GM21619 (cell line): Measurements from ENCODE around the gene MOB3B.

Source experiments
- ATAC-seq: cut with Tn5 transposase; IDR thresholded peaks from one replicate; pipeline ENCODE4 v1.9.1; 2021; ENCODE audit not compliant: unreplicated experiment

MOB3B gene

GRCh38 chr9:27369591-27369990, 160.0 kb downstream of the MOB3B start:
- ATAC-seq, result no peak

DNA sequence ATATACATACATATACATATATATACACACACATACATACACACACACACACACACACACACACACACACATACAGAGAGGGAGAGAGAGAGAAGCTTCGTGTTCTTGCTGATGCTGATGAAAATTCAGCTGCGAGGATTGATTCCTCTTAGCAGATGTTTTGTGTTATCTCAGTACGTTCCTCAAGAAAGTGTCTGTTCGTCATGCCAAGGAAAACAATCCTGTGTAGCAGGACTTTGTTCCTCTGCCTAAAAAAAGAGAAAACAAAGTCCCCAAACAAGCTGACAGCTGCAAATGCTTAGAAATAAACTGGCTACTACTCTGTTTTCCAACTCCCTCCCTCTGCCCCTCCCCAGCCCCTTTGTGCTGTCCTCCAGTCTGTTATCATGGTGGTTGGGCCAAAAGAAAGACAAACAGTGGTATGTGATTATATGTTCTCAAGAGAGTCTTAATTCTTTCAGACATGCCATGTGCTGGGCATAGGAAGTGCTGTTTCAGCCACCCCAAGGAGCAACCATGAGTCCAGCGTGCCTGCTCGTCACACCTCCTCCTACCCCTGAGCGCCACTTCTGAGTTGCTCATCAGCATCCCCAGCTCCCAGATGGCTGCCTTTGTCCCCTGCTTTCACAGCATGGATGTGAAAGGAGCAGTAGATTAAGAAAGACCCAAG, 161.2 kb downstream of the MOB3B start:
- ATAC-seq, result no peak

- no peak for ATAC-seq
These were observed 161.7 kb downstream of the MOB3B start for GRCh38 chr9:27367921-27368315.

DNA sequence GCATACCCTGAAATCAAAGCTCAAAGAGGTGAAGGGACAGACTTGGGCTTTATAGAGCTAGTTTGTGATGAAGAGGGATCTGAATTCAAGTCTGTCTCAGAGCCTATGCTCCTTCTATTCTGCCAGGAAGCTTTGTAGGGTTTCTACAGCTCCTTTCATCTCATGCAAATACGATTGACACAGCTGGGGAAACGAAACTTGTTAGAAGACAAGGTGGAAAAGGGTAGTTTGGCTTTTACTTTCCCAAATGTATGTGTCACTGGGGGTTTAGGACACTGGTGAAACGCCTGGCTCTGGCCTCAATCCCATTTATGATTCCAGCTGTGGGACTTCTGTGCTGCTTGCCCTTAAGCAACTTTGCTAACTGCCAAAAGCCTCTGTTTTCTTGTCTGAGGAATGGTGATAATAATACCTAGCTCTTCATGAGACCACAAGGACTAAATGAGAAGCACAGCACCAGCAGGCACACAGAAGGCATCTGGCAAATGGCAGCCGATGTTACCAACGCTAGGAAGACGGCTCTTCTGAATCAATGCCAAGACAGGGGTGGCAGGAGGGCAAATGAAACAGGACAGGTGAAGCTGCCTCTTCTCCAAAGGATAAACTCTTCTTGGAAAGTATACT, 162.3 kb downstream of the MOB3B start:
- ATAC-seq, result peak; percentile 68

DNA sequence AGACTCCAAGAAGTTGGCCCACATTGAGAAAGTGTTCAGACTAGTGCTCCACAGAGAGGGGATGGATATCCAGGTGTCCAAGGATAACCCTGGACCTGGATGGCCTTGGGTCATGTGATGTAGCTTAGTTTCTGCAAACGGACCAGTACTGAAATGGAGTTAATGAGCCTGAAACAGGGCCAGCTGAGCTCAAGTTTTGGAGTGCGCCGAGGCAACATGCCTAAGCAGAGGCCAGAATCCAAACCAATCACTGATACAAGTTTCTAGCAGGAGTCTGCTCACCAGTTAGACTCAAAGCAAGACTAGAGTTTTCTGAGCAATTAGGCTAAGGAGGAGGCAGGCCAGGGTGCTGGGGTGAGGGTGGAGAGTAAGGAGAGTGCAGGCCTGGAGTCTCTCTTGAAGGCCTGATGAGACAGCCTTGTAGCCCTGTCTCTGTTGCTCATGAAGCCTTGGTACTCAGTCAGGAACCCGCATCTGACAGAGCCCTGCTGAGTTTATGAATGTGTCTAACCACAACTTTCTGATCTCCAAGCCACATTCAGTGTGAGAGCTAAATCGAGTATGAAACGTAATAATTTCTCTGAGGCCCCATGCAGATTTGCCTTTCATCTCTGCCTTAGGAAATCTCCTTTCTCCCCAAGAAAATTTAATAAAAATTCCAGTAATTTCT, 163.8 kb downstream of the MOB3B start:
- ATAC-seq, result peak; percentile 84

DNA sequence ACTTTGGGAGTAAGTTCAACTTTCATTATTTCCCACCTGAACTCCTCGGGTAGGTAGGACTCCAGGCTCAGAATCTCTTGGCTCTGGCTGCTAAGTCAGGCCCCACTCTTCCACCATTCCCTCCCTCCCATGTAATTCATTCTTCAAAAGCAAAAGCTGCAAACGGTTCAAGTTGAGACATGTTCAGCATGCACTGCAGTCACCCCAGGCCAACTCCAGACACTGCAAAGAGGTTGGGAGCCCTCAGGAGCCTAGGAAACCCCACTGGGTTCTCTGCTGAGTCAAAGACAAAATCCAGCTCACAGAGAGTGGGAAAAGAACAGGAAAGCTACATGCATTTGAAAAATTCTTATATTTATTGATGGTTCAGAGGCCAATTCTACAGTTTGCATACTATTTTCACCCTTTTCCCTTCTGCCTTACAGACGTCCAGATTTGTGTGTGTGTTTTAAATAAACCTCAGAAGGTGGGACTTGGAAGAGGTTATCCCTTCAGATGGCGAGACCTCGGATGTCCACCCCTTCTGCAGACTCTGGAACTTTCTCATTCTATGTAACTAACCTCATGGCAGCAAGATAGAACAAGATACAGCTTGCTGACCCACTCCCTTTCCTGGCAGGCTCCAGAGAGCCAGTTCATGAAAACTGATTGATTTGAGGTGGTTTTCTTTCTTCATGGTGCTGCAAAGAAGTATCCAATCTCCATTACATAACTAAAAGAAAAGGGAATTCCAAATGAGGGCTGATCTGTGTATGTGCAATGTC, 167.0 kb downstream of the MOB3B start:
- no peak for ATAC-seq

DNA sequence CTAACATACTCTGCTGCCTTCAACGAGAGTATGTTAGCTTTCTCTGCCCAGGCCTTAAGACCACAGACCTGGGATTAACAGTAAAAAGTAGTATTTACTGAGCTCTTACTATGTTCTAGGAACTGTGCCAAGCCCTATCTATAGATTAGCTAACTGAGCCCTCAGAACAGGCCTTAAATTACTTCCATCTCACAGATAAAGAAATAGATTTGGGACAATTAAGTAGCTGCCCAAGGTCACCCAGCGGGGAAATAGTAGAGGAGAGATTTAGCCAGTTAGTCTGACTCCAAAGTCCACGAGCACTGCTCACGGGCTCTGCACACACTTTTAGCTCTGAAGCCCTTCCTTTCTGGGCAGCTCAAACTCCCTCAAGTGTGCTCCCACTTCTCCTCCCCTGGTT, 168.1 kb downstream of the MOB3B start:
- no peak for ATAC-seq

DNA sequence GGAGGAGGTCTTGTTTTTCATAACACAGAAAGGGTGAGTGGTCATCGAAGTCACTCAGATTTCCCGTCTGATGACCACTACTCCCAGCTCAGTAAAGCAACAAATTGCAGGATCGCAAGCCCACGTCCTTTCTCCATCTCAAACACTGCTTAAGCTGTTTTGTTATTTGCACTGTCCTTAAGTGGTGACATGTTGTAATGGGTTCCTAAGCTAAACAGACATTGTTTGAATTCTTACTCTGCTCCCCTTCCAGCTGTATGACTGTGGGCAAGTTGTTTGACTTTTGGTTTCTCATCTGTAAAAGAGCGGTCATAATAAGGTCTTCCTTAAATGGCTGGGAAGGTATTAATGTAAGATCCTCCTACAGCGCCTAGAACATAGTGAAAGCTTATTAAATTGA, 169.9 kb downstream of the MOB3B start:
- ATAC-seq, result no peak

DNA sequence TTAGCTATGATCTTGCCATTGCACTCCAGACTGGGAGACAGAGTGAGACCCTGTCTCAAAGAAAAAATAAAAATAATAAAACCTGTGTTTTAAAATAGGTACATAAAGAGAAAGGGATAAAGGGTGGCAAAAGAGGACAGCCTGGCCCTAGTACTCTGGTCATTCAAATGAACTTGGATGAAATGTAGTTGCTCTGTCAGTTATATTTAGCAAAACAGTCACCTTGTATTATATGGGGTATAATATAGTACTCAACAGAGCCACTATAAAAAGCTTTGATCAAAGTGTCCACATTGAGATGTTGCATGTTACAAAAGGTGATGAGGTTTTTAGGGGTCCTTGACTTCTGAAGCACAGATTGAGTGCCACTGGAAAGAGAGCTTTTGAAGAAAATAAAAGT, 171.6 kb downstream of the MOB3B start:
- no peak for ATAC-seq

DNA sequence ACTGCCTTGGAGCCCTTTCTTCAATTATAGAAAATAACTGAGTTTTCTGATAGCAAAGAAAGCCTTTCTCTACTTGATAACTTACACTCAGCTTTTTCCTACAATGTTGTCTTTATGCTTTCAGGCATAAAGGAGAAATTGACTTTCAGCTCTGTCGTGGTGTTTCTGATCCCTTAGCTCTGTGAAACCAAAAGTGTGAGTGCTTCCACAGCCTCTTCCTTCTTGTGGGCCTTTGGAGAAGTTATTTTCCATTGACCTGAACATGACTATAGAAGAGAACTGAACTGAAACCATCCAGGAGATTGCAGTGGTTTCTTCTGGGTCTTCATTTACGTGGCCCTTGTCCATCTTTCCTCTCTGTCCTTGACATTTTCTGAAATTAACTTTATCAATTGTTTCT, 173.2 kb downstream of the MOB3B start:
- ATAC-seq, result no peak

DNA sequence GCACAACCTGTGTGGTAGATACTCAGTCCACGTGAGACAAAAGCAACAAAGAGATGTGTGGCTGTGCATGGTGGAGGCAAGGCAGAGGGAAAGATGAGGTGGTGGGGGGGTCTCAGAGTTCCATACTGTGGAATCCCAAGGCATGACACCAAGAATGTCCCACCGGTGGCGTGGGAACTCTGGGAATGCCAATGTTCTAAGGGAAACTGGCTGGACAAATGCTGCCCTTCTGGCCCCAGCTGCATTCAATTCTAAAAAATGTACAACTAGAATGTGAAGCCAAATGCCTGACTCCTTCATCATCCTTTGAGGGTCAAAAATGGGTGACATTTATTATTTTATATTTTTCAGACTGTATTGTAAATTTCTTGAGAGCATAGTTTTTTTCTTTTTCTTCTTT, 174.4 kb downstream of the MOB3B start:
- ATAC-seq, result no peak

DNA sequence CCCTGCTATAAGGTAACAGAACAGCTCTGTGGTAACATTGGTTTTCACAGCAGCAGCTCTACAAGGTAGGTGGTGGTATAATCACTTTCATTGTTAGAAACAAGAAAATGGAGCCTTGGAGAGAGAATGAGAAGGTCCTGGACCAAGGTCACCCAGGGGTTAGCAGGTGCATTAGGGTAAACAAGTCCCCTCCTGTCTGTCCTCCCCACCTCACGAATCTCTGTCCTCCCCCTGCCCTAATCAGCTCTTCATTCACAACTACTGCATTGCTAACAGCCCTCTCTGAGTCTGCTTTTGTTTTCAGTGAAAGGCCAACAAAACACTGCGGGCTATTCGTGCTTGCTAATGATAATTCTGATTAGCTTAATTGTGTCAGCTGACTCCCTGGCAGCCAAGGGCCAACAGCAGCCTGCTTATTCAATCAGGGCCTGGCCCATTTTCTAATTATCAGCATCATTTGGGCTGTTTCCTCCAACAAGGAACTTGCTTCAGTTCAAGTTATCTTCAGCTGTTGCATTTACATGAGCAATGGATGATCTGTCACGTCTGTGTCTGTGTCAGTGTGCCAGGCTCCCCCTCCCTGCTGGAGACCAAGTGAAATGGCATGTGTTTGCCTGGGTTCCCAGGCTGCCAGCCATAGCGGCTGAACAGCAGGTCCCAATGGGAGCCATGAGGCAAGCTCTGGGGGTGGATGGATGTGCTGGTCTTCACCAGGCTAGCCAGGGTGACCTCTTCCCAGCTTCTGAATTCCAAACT, 176.0 kb downstream of the MOB3B start:
- ATAC-seq, result peak; percentile 83

DNA sequence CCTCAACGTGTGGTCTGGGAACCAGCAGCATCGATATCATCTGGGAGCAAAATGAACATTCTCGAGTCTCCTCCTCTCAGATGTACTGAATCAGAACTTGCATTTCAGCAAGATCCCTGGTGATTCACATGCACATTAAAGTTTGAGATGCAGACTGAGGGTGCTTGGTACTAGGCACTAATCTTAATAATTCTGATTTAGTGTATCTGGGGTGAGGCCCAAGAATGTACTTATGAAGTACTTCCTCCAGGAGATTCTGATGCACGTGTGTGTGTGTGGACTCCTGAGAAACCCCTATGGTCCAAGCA, 176.5 kb downstream of the MOB3B start:
- no peak for ATAC-seq

GRCh38 chr9:27352457-27353165, 177.0 kb downstream of the MOB3B start:
- ATAC-seq, result peak; percentile 38

- ATAC-seq, result no peak
These were observed 178.2 kb downstream of the MOB3B start for GRCh38 chr9:27351438-27351837.

DNA sequence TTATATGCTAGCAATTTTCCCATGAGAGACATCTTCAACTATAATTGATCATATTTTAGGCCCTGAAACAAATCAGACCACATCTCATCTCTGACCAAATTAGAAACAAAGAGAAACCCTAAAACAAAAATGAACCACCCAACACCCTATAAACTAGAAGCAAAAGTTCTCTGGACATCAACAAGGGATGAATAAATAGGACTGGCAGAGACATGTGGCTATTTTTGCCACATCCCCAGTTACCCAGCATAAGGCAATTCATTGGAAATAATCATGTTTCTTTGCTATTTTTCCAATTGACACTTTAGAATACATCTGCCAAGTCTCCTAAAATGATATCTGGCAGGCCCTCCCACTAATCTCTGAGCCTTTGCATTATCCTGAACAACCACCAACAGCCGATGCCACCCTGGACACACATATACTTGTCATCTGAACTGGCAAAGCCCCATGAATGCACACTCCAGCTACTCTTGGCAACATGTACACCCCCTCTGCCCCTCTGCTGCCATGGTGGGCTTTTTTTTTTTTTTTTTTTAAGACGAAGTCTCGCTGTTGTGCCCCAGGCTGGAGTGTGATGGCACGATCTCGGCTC, 179.1 kb downstream of the MOB3B start:
- no peak for ATAC-seq

GRCh38 chr9:27349698-27350080, 179.9 kb downstream of the MOB3B start:
- no peak for ATAC-seq

GRCh38 chr9:27348785-27349697, 180.6 kb downstream of the MOB3B start:
- ATAC-seq, result no peak

GRCh38 chr9:27347889-27348288, 181.7 kb downstream of the MOB3B start:
- no peak for ATAC-seq
